HepG2 (cell line): ENCODE results near the gene CACNA1G. TPM values are rescaled to one million over a fixed set of nuclear protein-coding genes. Genes with fewer than 3 reads are reported as not detected.

Experiments used
- ATAC-seq: fragments of 200-7000 bp; cut with Tn5 transposase; 3 replicates; pipeline ENCODE4 v1.9.1; 2020; ENCODE audit warnings: mild to moderate bottlenecking, moderate library complexity
- BruUV-seq: library from RNA; stranded (reverse); fragments of 400-500 nt; replicated peaks from 2 replicates; lab custom pipeline; 2021; lab: Mats Ljungman, UMichigan
- CTCF ChIA-PET: fragments of 300-600 bp; formaldehyde crosslinking; extraction: SDS; loops from one replicate; lab custom pipeline; 2021; ENCODE audit warnings: low total read pairs, inconsistent platforms, low intra/inter-chr PET ratio; lab: Yijun Ruan, JAX
- POLR2A ChIA-PET: fragments of 350-600 bp; sonication (Branson Sonifier 250); formaldehyde crosslinking; loops from one replicate; lab custom pipeline; 2020; ENCODE audit warnings: antibody characterized with exemption, inconsistent platforms; lab: Yijun Ruan, JAX
- DNase-seq: peaks from one replicate; pipeline ENCODE4 v3.0.0-alpha.2; 2015; ENCODE audit warnings: low spot score
- FAIRE-seq: peaks from 3 replicates; lab custom pipeline; 2011; peaks lifted over from hg19 to GRCh38; lab: Jason Lieb, UNC
- H2AFZ ChIP-seq: one replicate; pipeline ENCODE4 v1.6.1; 2011; ENCODE audit warnings: low read length, inconsistent platforms
- H3K27ac ChIP-seq: fragments of 300-600 bp; 3 replicates; pipeline ENCODE4 v1.8.0; 2011; ENCODE audit warnings: mixed run types, mild to moderate bottlenecking, mixed read lengths, low read length, inconsistent platforms; ENCODE audit not compliant: insufficient read depth; ENCODE audit errors: extremely low read length
- H3K27me3 ChIP-seq, 2 experiments: fragments of 200-600 bp in 1 of 2; 2 replicates in 1 of 2; 3 replicates in 1 of 2; pipeline versions ENCODE4 v1.6.0 to v1.8.0; 2011; ENCODE audit warnings: low read length in 2 of 2, mild to moderate bottlenecking in 2 of 2, moderate library complexity in 2 of 2, inconsistent platforms in 1 of 2; ENCODE audit not compliant: insufficient read depth in 2 of 2, control insufficient read depth in 1 of 2
- H3K36me3 ChIP-seq, 2 experiments: fragments of 200-600 bp in 1 of 2; replicated peaks in 1 of 2; 2 replicates in 1 of 2; 3 replicates in 1 of 2; pipeline versions ENCODE4 v1.5.1 to v1.8.0; 2011; ENCODE audit warnings: low read length in 2 of 2, inconsistent platforms in 1 of 2; ENCODE audit not compliant: insufficient read depth in 2 of 2, control insufficient read depth in 1 of 2
- H3K4me1 ChIP-seq: 2 replicates; pipeline ENCODE4 v1.5.1; 2012; ENCODE audit warnings: low read length, inconsistent platforms; ENCODE audit not compliant: insufficient read depth
- H3K4me2 ChIP-seq: 2 replicates; pipeline ENCODE4 v1.6.0; 2011; ENCODE audit warnings: low read depth, low read length, inconsistent platforms
- H3K4me3 ChIP-seq, 3 experiments: fragments of 200-600 bp in 1 of 3; sonication (generic), shearing (Covaris generic) in 1 of 3; replicated peaks in 1 of 3; 2 replicates each; pipeline ENCODE4 v1.5.1; 2011 to 2016; ENCODE audit warnings: low read length in 3 of 3, inconsistent platforms in 2 of 3, low read depth in 2 of 3, mild to moderate bottlenecking in 2 of 3, control low read depth in 1 of 3, mixed read lengths in 1 of 3; ENCODE audit not compliant: insufficient read depth in 1 of 3
- H3K79me2 ChIP-seq: one replicate; pipeline ENCODE4 v1.6.1; 2011; ENCODE audit warnings: low read length, inconsistent platforms; ENCODE audit not compliant: insufficient read depth
- H3K9ac ChIP-seq: 2 replicates; pipeline ENCODE4 v1.6.0; 2011; ENCODE audit warnings: mild to moderate bottlenecking, low read depth, low read length, inconsistent platforms; ENCODE audit not compliant: insufficient read depth
- H3K9me3 ChIP-seq: 2 replicates; pipeline ENCODE4 v1.5.1; 2012; ENCODE audit warnings: mild to moderate bottlenecking, low read length
- H4K20me1 ChIP-seq: 2 replicates; pipeline ENCODE4 v1.6.0; 2011; ENCODE audit warnings: inconsistent platforms, mild to moderate bottlenecking, low read length, moderate library complexity; ENCODE audit not compliant: insufficient read depth
- AFF4 ChIP-seq: sonication (generic); formaldehyde crosslinking; IDR thresholded peaks from 2 replicates; pipeline ENCODE4 v1.4.0; 2020; ENCODE audit warnings: missing genetic modification reagents
- BRF2 ChIP-seq: sonication (generic); formaldehyde crosslinking; IDR thresholded peaks from 2 replicates; pipeline ENCODE4 v1.8.1; 2022; ENCODE audit warnings: mild to moderate bottlenecking, missing genetic modification reagents
- ESRRA ChIP-seq: sonication (generic); formaldehyde crosslinking; IDR thresholded peaks from 2 replicates; pipeline ENCODE4 v1.5.1; 2020; ENCODE audit warnings: mild to moderate bottlenecking, low read depth, missing genetic modification reagents
- HMGA1 ChIP-seq: sonication (generic); formaldehyde crosslinking; conservative IDR thresholded peaks from 2 replicates; pipeline ENCODE4 v1.4.0; 2020; ENCODE audit warnings: missing genetic modification reagents
- PRDM15 ChIP-seq: sonication (generic); formaldehyde crosslinking; IDR thresholded peaks from 2 replicates; pipeline ENCODE4 v1.4.0; 2020; ENCODE audit warnings: missing genetic modification reagents
- TARDBP ChIP-seq: sonication (generic); formaldehyde crosslinking; IDR thresholded peaks from 2 replicates; pipeline ENCODE4 v1.8.0; 2022; ENCODE audit warnings: mild to moderate bottlenecking, missing genetic modification reagents
- ZFAT ChIP-seq: sonication (generic); formaldehyde crosslinking; conservative IDR thresholded peaks from 2 replicates; pipeline ENCODE4 v1.8.1; 2023; ENCODE audit warnings: missing genetic modification reagents, inconsistent platforms
- ZNF136 ChIP-seq: sonication (generic); formaldehyde crosslinking; IDR thresholded peaks from 2 replicates; pipeline ENCODE4 v1.8.1; 2022; ENCODE audit warnings: low read depth, mild to moderate bottlenecking, moderate library complexity, missing genetic modification reagents
- ZNF780A ChIP-seq: sonication (generic); formaldehyde crosslinking; IDR thresholded peaks from 2 replicates; pipeline ENCODE4 v1.8.0; 2022; ENCODE audit warnings: mild to moderate bottlenecking, missing genetic modification reagents, moderate library complexity
- ZNF784 ChIP-seq: sonication (generic); formaldehyde crosslinking; IDR thresholded peaks from 2 replicates; pipeline ENCODE4 v1.5.1; 2020; ENCODE audit warnings: missing genetic modification reagents, mild to moderate bottlenecking, borderline replicate concordance
- ZSCAN5A ChIP-seq: sonication (generic); formaldehyde crosslinking; IDR thresholded peaks from 2 replicates; pipeline ENCODE4 v1.8.0; 2022; ENCODE audit warnings: mild to moderate bottlenecking, missing genetic modification reagents, borderline replicate concordance
- WGBS: methylation state at CpG from one replicate; pipeline ENCODE4 v1.1.6; 2017; ENCODE audit warnings: low lambda C conversion rate; 5-methylcytosine and 5-hydroxymethylcytosine counted together
- in situ Hi-C: cut with HindIII; loops from 2 replicates; pipeline ENCODE4 v1.10.0; 2017; ENCODE audit warnings: low pct_unique_long_range_greater_than_20kb; ENCODE audit not compliant: extremely low pct_ligation_motif_present
- intact Hi-C: fragments of 100-400 bp; cut with micrococcal nuclease; formaldehyde crosslinking; loops from one replicate; pipeline ENCODE4 v1.10.0; 2022; ENCODE audit not compliant: unreplicated experiment
- polyA plus RNA-seq, 8 experiments: library from polyadenylated mRNA; depleted of rRNA in 3 of 8; stranded (reverse) in 7 of 8; unstranded in 1 of 8; fragments of >200 nt; fragmentation: Illumina TruSeq in 4 of 8; extraction: Trizol in 4 of 8; gene quantifications; 2 replicates each; pipeline versions ENCODE4 v1.2.1 to v1.2.3, GENCODE V29; 2011 to 2016; ENCODE audit warnings: low read depth in 4 of 8, missing spikeins in 1 of 8, mixed read lengths in 1 of 8; ENCODE audit not compliant: insufficient read depth in 1 of 8
- total RNA-seq, 5 experiments: library from RNA; depleted of rRNA; stranded (reverse); fragments of >200 nt; fragmentation: Illumina TruSeq; extraction: Trizol; gene quantifications; 2 replicates each; pipeline ENCODE4 v1.2.3, GENCODE V29; 2016; ENCODE audit warnings: low read depth in 1 of 5

The CACNA1G gene
- total and polyA plus RNA-seq, 2 of the 13 experiments (the other 11 are each of a cell fraction or from before 2014, with no cell fraction given), result 0.02 TPM; not detected in 1

GRCh38 chr17:50557630-50558029, 2.9 kb upstream of the CACNA1G start:
- BruUV-seq, result no TSS peak
- POLR2A ChIA-PET, result interaction anchor here (1.0 kb wide), 1 partner anchor 15 kb away, joined by 3 read pairs; no protein-coding TSS in a partner anchor
- no peak for ATAC-seq
- TF ChIP-seq ZNF784 (CRISPR knock-in tag) (no peak), ZNF780A (CRISPR knock-in tag) (no peak), ZNF136 (CRISPR knock-in tag) (no peak), TARDBP (CRISPR knock-in tag) (no peak), ZSCAN5A (CRISPR knock-in tag) (no peak), AFF4 (CRISPR knock-in tag) (no peak), HMGA1 (CRISPR knock-in tag) (no peak), ESRRA (CRISPR knock-in tag) (no peak), ZFAT (CRISPR knock-in tag) (no peak), BRF2 (CRISPR knock-in tag) (no peak), PRDM15 (CRISPR knock-in tag) (no peak)

More at GRCh38 chr17:50557630-50558029, 2.9 kb upstream of the CACNA1G start:
- Histone ChIP-seq H3K9me3 (no peaks in the 10 kb centered on the region), H3K36me3 (no peaks in the 10 kb centered on the region; a peak in 1 of 5 replicates), H3K4me1 (peaks cover 9% of the 10 kb centered on the region), H4K20me1 (peaks cover under 1% of the 10 kb centered on the region; the same call in 1 of the 2 replicates), H3K4me3 (no peak overlapping the region), H3K79me2 (no peaks in the 10 kb centered on the region), H3K27ac (no peak overlapping the region), H3K4me2 (no peak overlapping the region), H3K27me3 (peaks cover 11 to 17% of the 10 kb centered on the region in 2 experiments), H2AFZ (no peak overlapping the region), H3K9ac (no peak overlapping the region)
- FAIRE-seq (no peak), DNase-seq (no peak)
- WGBS, result 89% methylated on average over 4 of the region's 4 CpGs
- intact Hi-C loops, result no loop called here
- CTCF ChIA-PET, result no interaction called here
- in situ Hi-C loops, result no loop called here
